Measurements from ENCODE around the gene GJB3.

GJB3 gene

DNA sequence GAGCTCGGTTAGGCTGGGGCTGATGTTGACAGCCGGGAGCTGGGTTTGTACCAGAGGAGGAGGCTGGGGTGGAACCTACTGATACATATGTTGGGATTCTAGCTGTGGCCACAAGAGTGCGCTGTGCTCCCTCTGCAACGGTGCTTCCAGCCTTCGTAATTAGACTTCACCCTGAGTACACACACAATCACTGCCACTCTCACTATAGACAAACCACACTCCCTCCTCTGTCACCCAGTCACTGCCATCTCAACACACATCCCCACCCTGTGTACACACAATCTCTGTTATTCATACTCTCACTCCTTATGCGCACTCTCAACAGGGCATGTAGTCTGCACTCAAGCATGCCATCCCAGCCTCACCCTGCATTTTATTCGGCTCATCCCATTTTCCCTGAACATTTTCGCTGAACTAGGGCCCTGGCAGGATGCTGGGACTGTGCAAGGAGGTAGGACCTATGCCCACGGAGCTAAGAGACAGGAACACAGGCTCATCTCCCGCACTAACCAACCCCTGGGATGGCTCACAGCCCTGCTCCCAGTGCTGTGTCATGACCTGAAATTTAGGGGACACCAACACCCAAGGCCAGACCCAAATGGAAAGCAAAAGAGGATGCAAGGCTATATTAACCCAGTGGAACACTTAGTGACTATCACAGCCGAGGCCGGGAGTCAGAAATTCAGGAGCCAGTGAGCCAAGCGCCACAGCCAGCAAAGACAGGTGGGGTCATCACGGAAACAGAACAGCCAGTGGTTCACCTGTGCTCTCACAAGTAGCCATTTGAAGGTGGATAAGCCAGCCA, 5.7 kb downstream of the GJB3 start:
- DNase-seq (ENCODE audit: extremely low read depth, low read depth): peak; percentile 25
- TF ChIP-seq, protein P1, sequence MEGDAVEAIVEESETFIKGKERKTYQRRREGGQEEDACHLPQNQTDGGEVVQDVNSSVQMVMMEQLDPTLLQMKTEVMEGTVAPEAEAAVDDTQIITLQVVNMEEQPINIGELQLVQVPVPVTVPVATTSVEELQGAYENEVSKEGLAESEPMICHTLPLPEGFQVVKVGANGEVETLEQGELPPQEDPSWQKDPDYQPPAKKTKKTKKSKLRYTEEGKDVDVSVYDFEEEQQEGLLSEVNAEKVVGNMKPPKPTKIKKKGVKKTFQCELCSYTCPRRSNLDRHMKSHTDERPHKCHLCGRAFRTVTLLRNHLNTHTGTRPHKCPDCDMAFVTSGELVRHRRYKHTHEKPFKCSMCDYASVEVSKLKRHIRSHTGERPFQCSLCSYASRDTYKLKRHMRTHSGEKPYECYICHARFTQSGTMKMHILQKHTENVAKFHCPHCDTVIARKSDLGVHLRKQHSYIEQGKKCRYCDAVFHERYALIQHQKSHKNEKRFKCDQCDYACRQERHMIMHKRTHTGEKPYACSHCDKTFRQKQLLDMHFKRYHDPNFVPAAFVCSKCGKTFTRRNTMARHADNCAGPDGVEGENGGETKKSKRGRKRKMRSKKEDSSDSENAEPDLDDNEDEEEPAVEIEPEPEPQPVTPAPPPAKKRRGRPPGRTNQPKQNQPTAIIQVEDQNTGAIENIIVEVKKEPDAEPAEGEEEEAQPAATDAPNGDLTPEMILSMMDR (IDR thresholded peaks at IDR 0.05; ENCODE audit: low read depth, low read length): peak; percentile 88

- TF ChIP-seq, protein P1 (IDR thresholded peaks at IDR 0.05; ENCODE audit: low read depth, low read length): no peak
- no peak for DNase-seq (ENCODE audit: extremely low read depth, low read depth)
Measured at GRCh38 chr1:34787461-34788420, 6.7 kb downstream of the GJB3 start.

DNA sequence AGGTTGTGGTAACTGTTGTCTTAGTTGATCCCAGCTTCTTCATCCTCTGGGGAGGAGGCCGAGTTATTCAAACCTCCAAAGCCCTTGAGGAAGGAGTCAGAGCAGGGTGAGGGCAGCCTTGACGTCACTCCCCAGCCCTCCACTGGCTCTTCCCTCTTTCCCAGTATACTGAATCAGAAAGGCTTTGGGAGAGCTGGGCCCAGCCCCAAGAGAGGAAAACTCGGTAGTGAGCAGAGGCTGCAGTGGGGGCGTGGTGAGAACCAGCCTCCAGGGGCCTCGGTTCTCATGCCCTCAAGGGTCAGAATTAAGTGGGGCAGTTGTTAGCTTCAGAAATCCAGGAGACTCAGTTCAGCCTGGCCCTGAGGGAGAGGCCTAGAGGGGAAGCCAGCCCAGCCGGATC, 10.0 kb downstream of the GJB3 start:
- TF ChIP-seq, protein P1 (IDR thresholded peaks at IDR 0.05; ENCODE audit: low read depth, low read length): no peak
- DNase-seq (ENCODE audit: extremely low read depth, low read depth): no peak

- TF ChIP-seq, protein P1 (IDR thresholded peaks at IDR 0.05; ENCODE audit: low read depth, low read length): no peak
- DNase-seq (ENCODE audit: extremely low read depth, low read depth): no peak
Measured at GRCh38 chr1:34792424-34792823, 11.4 kb downstream of the GJB3 start.

DNA sequence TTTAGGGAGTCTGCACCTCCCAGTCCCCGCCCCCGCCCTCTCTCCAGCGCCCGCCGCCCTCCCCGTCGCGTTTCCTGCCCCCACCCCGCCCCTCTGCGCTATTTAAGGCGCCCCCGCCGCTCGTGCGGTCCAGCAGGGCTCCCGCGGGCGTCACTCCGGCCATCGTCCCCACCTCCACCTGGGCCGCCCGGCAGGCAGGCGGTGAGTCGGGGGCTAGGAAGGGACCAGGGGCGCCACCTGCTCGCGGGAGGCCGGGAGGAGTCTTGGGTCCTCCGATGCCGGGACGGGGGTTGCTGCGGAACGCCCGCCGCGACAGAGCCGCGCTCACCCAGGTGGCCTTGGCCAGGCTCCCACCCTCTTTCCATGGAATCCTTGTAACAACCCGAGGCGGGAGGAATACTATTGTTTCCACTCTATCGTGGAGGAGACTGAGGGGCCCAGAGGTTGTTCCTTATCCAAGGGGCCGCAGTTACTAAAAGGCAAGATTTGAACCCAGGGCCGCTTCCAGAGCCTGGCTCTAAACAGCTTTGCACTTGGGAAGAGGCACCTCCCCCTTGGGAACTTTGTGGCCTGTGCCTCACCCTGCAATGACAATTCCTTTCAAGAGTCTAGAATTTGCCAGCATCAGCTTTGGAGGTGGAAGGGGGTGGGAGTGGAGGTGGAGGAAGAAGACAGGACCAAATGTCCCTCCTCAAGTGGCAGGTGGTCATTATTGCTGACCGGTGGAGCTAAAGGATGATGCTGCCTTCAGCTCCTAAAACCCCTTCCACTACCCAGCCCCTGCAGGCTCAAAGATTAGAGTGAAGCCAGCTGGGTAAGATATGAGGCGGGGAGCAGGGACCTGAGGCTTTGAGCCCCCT, 12.1 kb downstream of the GJB3 start, which contains the start of gene GJA4:
Gene GJA4, plus strand, starts transcription at position 132 of the 860 bp plus-strand sequence. CDS start 1,215 bp downstream, outside the sequence.
- TF ChIP-seq, protein P1 (IDR thresholded peaks at IDR 0.05; ENCODE audit: low read depth, low read length): no peak
- DNase-seq (ENCODE audit: extremely low read depth, low read depth): no peak

DNA sequence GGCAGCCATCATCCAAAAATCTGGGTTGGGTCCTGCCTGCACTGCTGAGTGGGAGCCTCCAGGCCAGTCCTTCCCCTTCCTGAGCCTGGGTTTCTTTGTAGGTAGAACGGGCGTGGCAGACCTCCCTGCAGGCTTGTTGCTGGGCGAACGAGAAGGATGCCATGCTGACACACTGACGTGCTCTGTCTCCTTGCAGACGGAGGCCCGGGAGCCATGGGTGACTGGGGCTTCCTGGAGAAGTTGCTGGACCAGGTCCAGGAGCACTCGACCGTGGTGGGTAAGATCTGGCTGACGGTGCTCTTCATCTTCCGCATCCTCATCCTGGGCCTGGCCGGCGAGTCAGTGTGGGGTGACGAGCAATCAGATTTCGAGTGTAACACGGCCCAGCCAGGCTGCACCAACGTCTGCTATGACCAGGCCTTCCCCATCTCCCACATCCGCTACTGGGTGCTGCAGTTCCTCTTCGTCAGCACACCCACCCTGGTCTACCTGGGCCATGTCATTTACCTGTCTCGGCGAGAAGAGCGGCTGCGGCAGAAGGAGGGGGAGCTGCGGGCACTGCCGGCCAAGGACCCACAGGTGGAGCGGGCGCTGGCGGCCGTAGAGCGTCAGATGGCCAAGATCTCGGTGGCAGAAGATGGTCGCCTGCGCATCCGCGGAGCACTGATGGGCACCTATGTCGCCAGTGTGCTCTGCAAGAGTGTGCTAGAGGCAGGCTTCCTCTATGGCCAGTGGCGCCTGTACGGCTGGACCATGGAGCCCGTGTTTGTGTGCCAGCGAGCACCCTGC, 13.2 kb downstream of the GJB3 start:
- no peak for DNase-seq (ENCODE audit: extremely low read depth, low read depth)
- TF ChIP-seq, protein P1 (IDR thresholded peaks at IDR 0.05; ENCODE audit: low read depth, low read length): no peak
